Natural killer cell (primary cell): ENCODE measurements around the gene THSD1. TPM values are rescaled to one million over a fixed set of nuclear protein-coding genes. Genes with fewer than 3 reads are reported as not detected.

Experiments used
- ATAC-seq, 3 donors: fragments of 150-1000 bp in 2 of 3; fragments of 200-7000 bp in 1 of 3; cut with Tn5 transposase; 1 replicate in 1 of 3; 2 replicates in 2 of 3; pipeline ENCODE4 v1.10.0; 2021; ENCODE audit warnings: mild to moderate bottlenecking in 2 of 3, moderate library complexity in 2 of 3
- DNase-seq, 2 donors: peaks; one replicate each; pipeline versions ENCODE4 v3.0.0 to v3.0.0-alpha.2; 2013 to 2021; ENCODE audit warnings: mixed read lengths in 1 of 2
- H3K27ac ChIP-seq: one replicate; pipeline ENCODE4 v1.5.1; 2013; ENCODE audit warnings: mild to moderate bottlenecking, low read length
- H3K27me3 ChIP-seq: one replicate; pipeline ENCODE4 v1.6.1; 2013; ENCODE audit warnings: low read length; ENCODE audit not compliant: control insufficient read depth, insufficient read depth
- H3K36me3 ChIP-seq: one replicate; pipeline ENCODE4 v1.6.1; 2013; ENCODE audit warnings: low read length; ENCODE audit not compliant: control insufficient read depth, insufficient read depth
- H3K4me1 ChIP-seq: one replicate; pipeline ENCODE4 v1.6.1; 2013; ENCODE audit warnings: low read length; ENCODE audit not compliant: control insufficient read depth, insufficient read depth
- H3K4me3 ChIP-seq: one replicate; pipeline ENCODE4 v1.5.1; 2013; ENCODE audit warnings: low read length
- H3K9me3 ChIP-seq: one replicate; pipeline ENCODE4 v1.6.1; 2013; ENCODE audit warnings: low read length; ENCODE audit not compliant: control insufficient read depth, insufficient read depth
- H3K27ac Mint-ChIP-seq, 2 donors: one replicate each; pipeline ENCODE4 v1.8.0; 2022; ENCODE audit warnings: mild to moderate bottlenecking in 2 of 2, mixed read lengths in 2 of 2, moderate library complexity in 1 of 2
- H3K27me3 Mint-ChIP-seq, 2 donors: one replicate each; pipeline ENCODE4 v1.8.0; 2022; ENCODE audit warnings: low read depth in 2 of 2, mixed read lengths in 2 of 2
- H3K36me3 Mint-ChIP-seq: one replicate; pipeline ENCODE4 v1.8.0; 2022; ENCODE audit warnings: mixed read lengths
- H3K4me1 Mint-ChIP-seq, 2 donors: one replicate each; pipeline ENCODE4 v1.8.0; 2022; ENCODE audit warnings: mixed read lengths in 2 of 2
- H3K4me3 Mint-ChIP-seq: one replicate; pipeline ENCODE4 v1.8.0; 2022; ENCODE audit warnings: mild to moderate bottlenecking, moderate library complexity, mixed read lengths
- H3K9me3 Mint-ChIP-seq, 2 donors: one replicate each; pipeline ENCODE4 v1.8.0; 2022; ENCODE audit warnings: mixed read lengths in 2 of 2
- WGBS: methylation state at CpG from one replicate; pipeline ENCODE4 v1.1.7; 2013; ENCODE audit warnings: missing lambda C conversion rate; ENCODE audit not compliant: insufficient coverage; 5-methylcytosine and 5-hydroxymethylcytosine counted together
- intact Hi-C: fragments of 100-400 bp; cut with micrococcal nuclease; formaldehyde crosslinking; loops from one replicate; pipeline ENCODE4 v1.14.2; 2022
- total RNA-seq, 4 donors: library from RNA; stranded (reverse); fragments of 120-200 nt in 1 of 4; gene quantifications; one replicate each; pipeline versions ENCODE4 v1.2.3 to v1.2.4, GENCODE V29; 2013 to 2022
- TF ChIP-seq, protein P1 (sequence below): fragments of 200-600 bp; IDR thresholded peaks from one replicate; pipeline ENCODE4 v1.8.0; 2022; ENCODE audit warnings: antibody characterized with exemption

The THSD1 gene
- total RNA-seq, 3 donors from 2014 or later (not counting 1 experiment from before 2014, with no cell fraction given): 0.61 to 1.2 (median 0.84) TPM

DNA sequence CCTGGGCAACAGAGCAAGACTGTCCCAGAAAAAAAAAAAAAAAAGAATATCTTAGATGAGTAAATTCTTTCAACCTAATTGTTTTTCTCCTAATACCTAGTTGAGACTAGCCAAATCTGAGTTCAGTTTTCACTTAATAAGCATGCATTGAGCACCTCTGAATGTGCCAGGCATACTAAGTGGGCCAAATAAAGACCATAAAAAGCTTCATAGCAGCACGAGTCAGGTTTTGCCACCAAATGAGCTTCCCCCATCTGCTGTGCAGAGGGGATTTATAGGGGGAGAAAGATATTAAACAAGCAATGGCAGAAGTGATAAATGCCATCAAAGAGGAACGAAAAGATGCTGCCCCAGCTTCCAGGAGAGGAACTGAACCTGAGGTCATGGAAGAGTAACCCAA is 11.4 kb downstream of the THSD1 start:
- H3K36me3 ChIP-seq: no peaks in the 10 kb centered on the region
- H3K36me3 Mint-ChIP-seq: no peaks in the 10 kb centered on the region
- H3K27ac Mint-ChIP-seq: no peak overlapping the region
- no peaks in the 10 kb centered on the region for H3K4me1 Mint-ChIP-seq
- H3K4me3 ChIP-seq: no peak overlapping the region
- H3K27ac ChIP-seq: no peak overlapping the region
- H3K4me3 Mint-ChIP-seq: no peak overlapping the region
- DNase-seq: no peak
- no peaks in the 10 kb centered on the region for H3K9me3 Mint-ChIP-seq
- intact Hi-C loops: no loop called here
- H3K4me1 ChIP-seq: no peaks in the 10 kb centered on the region
- no peaks in the 10 kb centered on the region for H3K27me3 ChIP-seq
- no peaks in the 10 kb centered on the region for H3K9me3 ChIP-seq
- ATAC-seq: no peak
- TF ChIP-seq, protein P1, sequence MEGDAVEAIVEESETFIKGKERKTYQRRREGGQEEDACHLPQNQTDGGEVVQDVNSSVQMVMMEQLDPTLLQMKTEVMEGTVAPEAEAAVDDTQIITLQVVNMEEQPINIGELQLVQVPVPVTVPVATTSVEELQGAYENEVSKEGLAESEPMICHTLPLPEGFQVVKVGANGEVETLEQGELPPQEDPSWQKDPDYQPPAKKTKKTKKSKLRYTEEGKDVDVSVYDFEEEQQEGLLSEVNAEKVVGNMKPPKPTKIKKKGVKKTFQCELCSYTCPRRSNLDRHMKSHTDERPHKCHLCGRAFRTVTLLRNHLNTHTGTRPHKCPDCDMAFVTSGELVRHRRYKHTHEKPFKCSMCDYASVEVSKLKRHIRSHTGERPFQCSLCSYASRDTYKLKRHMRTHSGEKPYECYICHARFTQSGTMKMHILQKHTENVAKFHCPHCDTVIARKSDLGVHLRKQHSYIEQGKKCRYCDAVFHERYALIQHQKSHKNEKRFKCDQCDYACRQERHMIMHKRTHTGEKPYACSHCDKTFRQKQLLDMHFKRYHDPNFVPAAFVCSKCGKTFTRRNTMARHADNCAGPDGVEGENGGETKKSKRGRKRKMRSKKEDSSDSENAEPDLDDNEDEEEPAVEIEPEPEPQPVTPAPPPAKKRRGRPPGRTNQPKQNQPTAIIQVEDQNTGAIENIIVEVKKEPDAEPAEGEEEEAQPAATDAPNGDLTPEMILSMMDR: no peak
- peaks cover 8 to 14% of the 10 kb centered on the region in 2 donors for H3K27me3 Mint-ChIP-seq
- WGBS: 81% methylated on average over 2 of the region's 2 CpGs

DNA sequence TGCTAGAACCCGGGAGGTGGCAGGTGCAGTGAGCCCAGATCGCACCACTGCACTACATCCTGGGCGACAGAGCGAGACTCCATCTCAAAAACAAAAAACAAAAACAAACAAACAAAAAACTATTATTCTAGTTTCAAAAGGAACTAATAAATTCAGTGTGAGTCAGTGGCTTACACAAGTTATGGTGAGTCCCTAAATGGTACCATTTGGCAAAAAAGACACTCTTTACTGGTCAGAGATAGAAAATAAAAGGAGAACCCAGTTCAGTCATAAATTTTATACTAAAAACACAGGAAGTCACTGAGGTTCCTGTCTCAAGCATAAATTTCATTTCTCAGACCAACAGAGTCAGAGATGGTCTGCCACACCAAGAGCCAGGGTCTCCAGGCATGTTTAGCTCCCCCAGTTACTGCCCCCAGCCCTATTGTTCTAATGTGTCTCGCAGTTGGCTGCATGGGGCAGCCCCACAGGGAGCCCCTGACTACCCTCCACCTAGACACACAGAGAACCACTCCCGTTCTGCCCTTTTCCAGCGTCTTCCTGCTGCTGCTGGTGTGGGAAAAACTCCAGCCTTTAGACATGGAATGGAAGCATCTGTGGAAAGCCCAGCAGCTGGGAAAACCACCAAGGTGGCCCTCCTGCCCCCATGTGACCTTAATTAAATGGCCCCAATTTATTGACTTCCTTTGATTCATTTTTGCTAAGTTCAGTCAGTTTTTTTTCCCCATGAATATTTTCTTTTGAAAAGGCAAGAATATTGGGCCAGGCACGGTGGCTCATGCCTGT is 12.2 kb downstream of the THSD1 start:
- intact Hi-C loops: no loop called here
- Mint-ChIP-seq H3K27ac (no peak overlapping the region), H3K4me1 (no peaks in the 10 kb centered on the region), H3K36me3 (no peaks in the 10 kb centered on the region), H3K27me3 (peaks cover 8 to 14% of the 10 kb centered on the region in 2 donors), H3K9me3 (no peaks in the 10 kb centered on the region), H3K4me3 (no peak overlapping the region)
- Histone ChIP-seq H3K36me3 (no peaks in the 10 kb centered on the region), H3K4me3 (no peak overlapping the region), H3K4me1 (no peaks in the 10 kb centered on the region), H3K27me3 (no peaks in the 10 kb centered on the region), H3K9me3 (no peaks in the 10 kb centered on the region), H3K27ac (no peak overlapping the region)
- no peak for DNase-seq
- ATAC-seq: no peak
- TF ChIP-seq, protein P1: no peak
- WGBS: 87% methylated on average over 8 of the region's 8 CpGs

DNA sequence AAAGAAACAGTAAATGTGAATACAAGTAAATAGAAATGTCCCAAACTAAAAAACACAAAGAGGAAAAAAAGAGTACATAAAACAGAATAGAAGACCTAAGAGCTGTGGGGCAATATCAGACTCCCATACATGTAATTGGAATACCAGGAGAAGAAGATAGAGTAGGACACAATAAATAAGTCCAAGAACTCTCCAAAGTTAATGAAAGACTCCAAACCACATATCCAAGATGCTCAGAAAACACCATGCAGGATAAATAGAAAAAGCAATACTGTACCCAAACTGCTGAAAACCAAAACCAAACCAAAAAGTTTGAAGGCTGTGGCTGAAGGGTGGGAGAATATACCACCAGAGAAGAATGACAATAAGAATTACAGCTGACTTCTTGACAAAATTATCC is 18.3 kb downstream of the THSD1 start:
- no peak overlapping the region for H3K4me3 ChIP-seq
- no peaks in the 10 kb centered on the region for H3K36me3 ChIP-seq
- H3K27me3 ChIP-seq: no peaks in the 10 kb centered on the region
- no peaks in the 10 kb centered on the region for H3K9me3 Mint-ChIP-seq
- no peaks in the 10 kb centered on the region for H3K9me3 ChIP-seq
- DNase-seq (no peak), ATAC-seq (no peak)
- no peaks in the 10 kb centered on the region for H3K27me3 Mint-ChIP-seq
- H3K36me3 Mint-ChIP-seq: no peaks in the 10 kb centered on the region
- H3K4me3 Mint-ChIP-seq: no peak overlapping the region
- H3K27ac ChIP-seq: no peak overlapping the region
- H3K4me1 ChIP-seq: no peaks in the 10 kb centered on the region
- H3K27ac Mint-ChIP-seq: no peak overlapping the region
- TF ChIP-seq, protein P1: no peak
- no peaks in the 10 kb centered on the region for H3K4me1 Mint-ChIP-seq
- intact Hi-C loops: no loop called here

DNA sequence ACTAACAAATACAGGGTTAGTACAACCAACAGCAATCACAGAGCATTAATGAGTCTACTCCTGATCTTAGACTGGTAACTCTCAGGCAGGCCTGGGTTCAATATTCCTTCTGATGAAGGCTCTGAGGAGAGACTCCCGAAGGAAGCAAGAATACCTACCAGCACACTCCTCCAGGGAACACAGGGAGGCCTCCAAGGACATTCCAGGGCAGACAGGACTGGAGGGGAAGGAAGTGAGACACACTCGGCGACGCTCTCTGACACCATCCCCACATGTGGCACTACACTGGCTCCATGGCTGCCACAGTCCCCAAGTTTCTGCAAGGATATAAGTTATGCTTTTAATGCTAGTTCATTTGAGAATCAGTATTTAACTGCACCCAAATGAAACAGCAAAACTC is 20.1 kb downstream of the THSD1 start:
- H3K36me3 ChIP-seq: no peaks in the 10 kb centered on the region
- no peaks in the 10 kb centered on the region for H3K4me1 ChIP-seq
- Mint-ChIP-seq H3K36me3 (no peaks in the 10 kb centered on the region), H3K4me3 (no peak overlapping the region), H3K9me3 (no peaks in the 10 kb centered on the region), H3K4me1 (no peaks in the 10 kb centered on the region), H3K27ac (no peak overlapping the region), H3K27me3 (no peaks in the 10 kb centered on the region)
- H3K4me3 ChIP-seq: no peak overlapping the region
- intact Hi-C loops: no loop called here
- TF ChIP-seq, protein P1: no peak
- no peak for DNase-seq
- 89% methylated on average over 1 of the region's 4 CpGs for WGBS
- no peak overlapping the region for H3K27ac ChIP-seq
- H3K9me3 ChIP-seq: no peaks in the 10 kb centered on the region
- no peaks in the 10 kb centered on the region for H3K27me3 ChIP-seq
- ATAC-seq: no peak
